ENCODE data around the gene TBX6. TPM values are rescaled to one million over a fixed set of nuclear protein-coding genes. Genes with fewer than 3 reads are reported as not detected.

The TBX6 gene
- total and polyA plus RNA-seq, 2 of the 4 experiments (the other 2 are of a cell fraction), result 0.10 TPM; not detected in 1

- Histone ChIP-seq H4K20me1 (ENCODE audit: insufficient read depth, low read length) (no peaks in the 10 kb centered on the region; the same call in 1 of the 2 replicates), H3K9ac (ENCODE audit: low read depth, low read length) (no peak overlapping the region), H3K4me1 (ENCODE audit: control insufficient read depth, insufficient read depth, low read length) (peaks cover 6% of the 10 kb centered on the region), H4K91ac (ENCODE audit: insufficient read depth, low read depth, low read length) (no peak overlapping the region), H3K4me3 (ENCODE audit: insufficient read depth, low read depth, low read length) (no peak overlapping the region), H3K56ac (ENCODE audit: extremely low read depth, insufficient read depth, low read length) (no peak overlapping the region), H2AK9ac (replicated peaks; ENCODE audit: low read depth, low read length, poor library complexity) (no peak overlapping the region), H2BK15ac (ENCODE audit: low read depth, low read length) (no peak overlapping the region), H3K9me1 (ENCODE audit: insufficient read depth, low read length) (peaks cover 17% of the 10 kb centered on the region), H4K8ac (ENCODE audit: low read depth in 2 of 2, low read length in 2 of 2) (no peak overlapping the region), H3K27me3 (ENCODE audit: control insufficient read depth, insufficient read depth, low read length) (peaks cover 2% of the 10 kb centered on the region; the same call in 1 of the 2 replicates), H3K4me2 (ENCODE audit: low read depth, low read length) (no peak overlapping the region), H3K79me1 (ENCODE audit: low read depth in 1 of 2, low read length in 2 of 2) (peaks cover 0 to 33% of the 10 kb centered on the region in 2 experiments; a peak in 2 of 4 replicates), H3K23ac (ENCODE audit: low read depth, low read length) (no peak overlapping the region), H4K5ac (ENCODE audit: low read depth, low read length) (no peak overlapping the region), H3K27ac (ENCODE audit: insufficient read depth, low read length) (no peak overlapping the region), H3K36me3 (ENCODE audit: control insufficient read depth, insufficient read depth, low read length) (no peaks in the 10 kb centered on the region), H3K9me3 (ENCODE audit: control insufficient read depth, insufficient read depth, low read length) (no peaks in the 10 kb centered on the region), H2BK20ac (ENCODE audit: low read depth, low read length) (no peak overlapping the region), H3K18ac (ENCODE audit: low read depth, low read length) (no peak overlapping the region), H3K14ac (replicated peaks; ENCODE audit: low read depth, low read length) (no peak overlapping the region), H2BK5ac (ENCODE audit: low read depth, low read length, poor library complexity, severe bottlenecking) (no peak overlapping the region), H2BK120ac (ENCODE audit: low read depth, low read length) (no peak overlapping the region), H3K4ac (ENCODE audit: low read depth, low read length) (no peak overlapping the region), H2AK5ac (ENCODE audit: low read depth, low read length) (no peak overlapping the region), H2AFZ (replicated peaks; ENCODE audit: low read length, poor library complexity) (no peak overlapping the region)
- DNase-seq (no peak), ATAC-seq (ENCODE audit: low read depth) (no peak)
- intact Hi-C loops (cut with micrococcal nuclease) (no loop called here), in situ Hi-C loops (cut with MboI; ENCODE audit: low sequenced_read_pairs) (no loop called here), dilution Hi-C loops (cut with HindIII; ENCODE audit: low sequenced_read_pairs, unreplicated experiment) (no loop called here)
- 100% methylated on average over 3 of the region's 8 CpGs; no CpG with 5 or more reads in 1 of the 2 experiments for WGBS, 2 experiments (ENCODE audit: extremely low coverage in 2 of 2, insufficient read length in 1 of 2)
- TF ChIP-seq CHD1 (IDR thresholded peaks at IDR 0.05; ENCODE audit: low read depth, low read length), result no peak
- BruUV-seq (replicated peaks), result no TSS peak
- ChIA-PET CTCF (no interaction called here), POLR2A (ENCODE audit: unreplicated experiment) (interaction anchor here (0.7 kb wide), 1 partner anchor 391 kb away, joined by 3 read pairs; no protein-coding TSS in a partner anchor)
These were observed 41.9 kb downstream of the TBX6 start for GRCh38 chr16:30049871-30050270.
